ENCODE results near the gene RIMS1.

The RIMS1 gene

GRCh38 chr6:72267470-72267869 lies 381.1 kb downstream of the RIMS1 start:
- FAIRE-seq (no peak), DNase-seq (ENCODE audit: insufficient read length, low spot score) (no peak)
- TF ChIP-seq POLR2A (IDR thresholded peaks at IDR 0.05; ENCODE audit: low read depth, low read length), result no peak

DNA sequence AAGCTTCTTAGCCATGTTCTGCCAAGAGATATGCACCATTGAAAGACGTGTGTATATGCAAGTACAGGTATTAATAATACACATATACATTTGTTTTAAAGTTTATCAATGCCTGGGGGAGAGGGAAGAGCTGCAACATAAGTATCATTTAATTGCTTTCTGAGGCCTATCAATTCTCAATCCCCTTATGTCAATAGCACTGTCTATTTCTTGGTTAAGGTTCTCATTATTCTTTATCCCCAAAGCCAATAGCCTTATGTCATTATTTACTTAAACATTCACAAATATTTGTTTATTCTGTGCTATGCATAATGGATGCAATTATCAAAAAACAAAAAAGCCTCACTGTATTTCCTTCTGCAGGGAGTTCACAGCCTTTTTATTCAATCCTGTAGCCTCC lies 385.2 kb downstream of the RIMS1 start:
- no peak for FAIRE-seq
- TF ChIP-seq POLR2A (IDR thresholded peaks at IDR 0.05; ENCODE audit: low read depth, low read length), result no peak
- no peak for DNase-seq (ENCODE audit: insufficient read length, low spot score)

- DNase-seq (ENCODE audit: insufficient read length, low spot score) (no peak), FAIRE-seq (no peak)
- TF ChIP-seq POLR2A (IDR thresholded peaks at IDR 0.05; ENCODE audit: low read depth, low read length), result no peak
Observed at GRCh38 chr6:72272958-72273357, 386.6 kb downstream of the RIMS1 start.

DNA sequence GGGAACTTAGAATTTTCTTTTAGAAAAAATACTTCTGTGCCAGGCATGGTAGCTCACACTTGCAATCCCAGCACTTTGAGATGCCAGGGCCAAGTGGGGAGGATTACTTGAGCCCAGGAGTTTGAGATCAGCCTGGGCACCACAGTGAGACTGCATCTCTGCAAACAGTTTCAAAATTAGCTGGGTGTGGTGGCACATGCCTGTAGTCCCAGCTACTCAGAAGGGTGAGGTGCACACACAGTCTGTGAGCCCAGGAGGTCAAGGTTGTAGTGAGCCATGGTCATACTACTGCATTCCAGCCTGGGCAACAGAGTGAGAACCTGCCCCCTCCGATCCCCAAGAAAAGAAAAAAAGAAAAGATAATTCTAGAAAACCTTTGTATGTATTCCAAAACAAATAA lies 389.5 kb downstream of the RIMS1 start:
- DNase-seq (ENCODE audit: insufficient read length, low spot score) (no peak), FAIRE-seq (no peak)
- no peak for TF ChIP-seq POLR2A (IDR thresholded peaks at IDR 0.05; ENCODE audit: low read depth, low read length)

- TF ChIP-seq POLR2A (IDR thresholded peaks at IDR 0.05; ENCODE audit: low read depth, low read length), result no peak
- FAIRE-seq, result no peak
- DNase-seq (ENCODE audit: insufficient read length, low spot score), result no peak
Observed at GRCh38 chr6:72282201-72282600, 395.9 kb downstream of the RIMS1 start.

DNA sequence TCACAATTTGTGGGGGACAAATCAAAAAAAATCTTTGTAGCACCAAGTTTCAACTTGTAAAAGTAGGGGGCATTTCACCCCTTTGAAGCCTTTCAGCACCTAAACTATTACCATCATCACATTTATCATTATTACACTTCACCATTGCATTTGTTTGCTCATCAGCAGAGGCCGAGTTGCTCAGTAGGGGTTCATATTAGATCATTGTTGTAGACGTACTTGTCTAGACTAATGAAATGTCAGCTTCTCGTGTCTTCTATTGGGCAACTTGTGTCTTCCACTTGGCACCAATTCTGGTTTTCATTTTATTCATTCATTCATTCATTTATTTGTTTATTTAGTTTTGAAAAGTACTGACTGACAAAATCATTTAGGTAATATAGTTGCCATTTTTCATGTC lies 397.2 kb downstream of the RIMS1 start:
- FAIRE-seq (no peak), DNase-seq (ENCODE audit: insufficient read length, low spot score) (no peak)
- no peak for TF ChIP-seq POLR2A (IDR thresholded peaks at IDR 0.05; ENCODE audit: low read depth, low read length)

DNA sequence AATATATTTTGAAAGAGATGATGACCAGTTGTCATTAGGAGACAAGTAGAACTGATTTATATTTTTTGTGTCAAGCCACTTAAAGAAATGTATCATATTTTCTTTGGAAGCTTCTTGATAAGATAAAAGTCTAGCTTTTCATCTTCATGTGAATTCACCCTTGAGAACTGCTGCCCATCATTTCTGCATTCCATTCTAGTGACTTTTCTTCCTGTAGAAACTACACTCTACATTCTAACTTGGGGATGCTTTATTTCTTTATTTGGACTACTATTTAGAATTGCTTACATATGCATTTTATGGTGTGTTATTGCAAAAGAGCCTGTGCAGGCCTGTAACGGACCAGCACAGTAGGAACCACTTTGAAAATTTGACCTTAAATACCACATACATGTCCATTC lies 400.6 kb downstream of the RIMS1 start:
- FAIRE-seq, result peak; percentile 86

GRCh38 chr6:72287801-72288200 lies 401.5 kb downstream of the RIMS1 start:
- no peak for FAIRE-seq
- no peak for TF ChIP-seq POLR2A (IDR thresholded peaks at IDR 0.05; ENCODE audit: low read depth, low read length)
- DNase-seq (ENCODE audit: insufficient read length, low spot score), result no peak

More for the DNA sequence above, 400.6 kb downstream of the RIMS1 start:
- DNase-seq (ENCODE audit: insufficient read length, low spot score), result peak; percentile 7
- TF ChIP-seq POLR2A (IDR thresholded peaks at IDR 0.05; ENCODE audit: low read depth, low read length), result no peak

DNA sequence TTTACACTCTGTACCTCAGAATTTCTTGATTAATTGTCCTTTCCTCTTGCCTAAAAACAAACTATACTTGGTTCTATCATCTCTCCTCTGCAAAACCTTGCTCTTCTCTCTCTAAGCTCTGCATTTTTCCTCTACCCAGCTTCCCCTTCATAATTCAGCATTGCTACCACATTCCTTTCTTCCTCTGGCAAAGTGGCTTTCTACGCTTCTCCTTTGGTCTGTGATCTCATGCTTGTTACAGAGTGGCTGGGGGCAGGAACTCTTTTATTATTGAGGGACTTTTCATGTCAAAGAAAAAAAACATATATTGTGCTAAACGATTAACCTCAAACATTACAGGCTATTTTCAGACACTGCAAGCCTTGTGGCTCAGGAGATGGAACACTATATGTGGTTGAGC lies 402.2 kb downstream of the RIMS1 start:
- no peak for TF ChIP-seq POLR2A (IDR thresholded peaks at IDR 0.05; ENCODE audit: low read depth, low read length)
- no peak for FAIRE-seq
- DNase-seq (ENCODE audit: insufficient read length, low spot score), result no peak

DNA sequence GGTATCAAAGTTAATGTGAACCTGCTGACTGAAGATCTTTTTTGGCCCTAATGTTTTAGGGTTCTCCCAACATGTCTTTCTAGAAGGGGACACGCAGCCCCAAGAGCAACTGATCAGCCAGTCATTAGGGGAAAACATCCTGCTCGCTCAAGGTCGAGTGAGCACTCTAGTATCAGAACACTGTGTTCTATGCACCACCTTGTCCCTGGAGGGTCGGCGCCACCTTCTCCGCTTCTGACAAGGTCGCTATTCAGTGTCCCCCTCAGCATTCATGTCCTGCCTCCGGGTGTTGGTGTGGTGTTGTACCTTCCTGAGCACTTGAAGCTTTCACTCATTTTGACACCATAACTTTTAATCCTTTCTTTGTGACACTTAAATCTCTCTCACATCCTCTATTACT lies 404.3 kb downstream of the RIMS1 start:
- no peak for DNase-seq (ENCODE audit: insufficient read length, low spot score)
- FAIRE-seq, result no peak
- no peak for TF ChIP-seq POLR2A (IDR thresholded peaks at IDR 0.05; ENCODE audit: low read depth, low read length)

- DNase-seq (ENCODE audit: insufficient read length, low spot score) (no peak), FAIRE-seq (no peak)
Observed at GRCh38 chr6:72296375-72296774, 410.0 kb downstream of the RIMS1 start.

GRCh38 chr6:72305971-72306370 lies 419.6 kb downstream of the RIMS1 start:
- no peak for DNase-seq (ENCODE audit: insufficient read length, low spot score)
- no peak for TF ChIP-seq POLR2A (IDR thresholded peaks at IDR 0.05; ENCODE audit: low read depth, low read length)
- FAIRE-seq, result no peak

More at GRCh38 chr6:72296375-72296774, 410.0 kb downstream of the RIMS1 start:
- no peak for TF ChIP-seq POLR2A (IDR thresholded peaks at IDR 0.05; ENCODE audit: low read depth, low read length)

DNA sequence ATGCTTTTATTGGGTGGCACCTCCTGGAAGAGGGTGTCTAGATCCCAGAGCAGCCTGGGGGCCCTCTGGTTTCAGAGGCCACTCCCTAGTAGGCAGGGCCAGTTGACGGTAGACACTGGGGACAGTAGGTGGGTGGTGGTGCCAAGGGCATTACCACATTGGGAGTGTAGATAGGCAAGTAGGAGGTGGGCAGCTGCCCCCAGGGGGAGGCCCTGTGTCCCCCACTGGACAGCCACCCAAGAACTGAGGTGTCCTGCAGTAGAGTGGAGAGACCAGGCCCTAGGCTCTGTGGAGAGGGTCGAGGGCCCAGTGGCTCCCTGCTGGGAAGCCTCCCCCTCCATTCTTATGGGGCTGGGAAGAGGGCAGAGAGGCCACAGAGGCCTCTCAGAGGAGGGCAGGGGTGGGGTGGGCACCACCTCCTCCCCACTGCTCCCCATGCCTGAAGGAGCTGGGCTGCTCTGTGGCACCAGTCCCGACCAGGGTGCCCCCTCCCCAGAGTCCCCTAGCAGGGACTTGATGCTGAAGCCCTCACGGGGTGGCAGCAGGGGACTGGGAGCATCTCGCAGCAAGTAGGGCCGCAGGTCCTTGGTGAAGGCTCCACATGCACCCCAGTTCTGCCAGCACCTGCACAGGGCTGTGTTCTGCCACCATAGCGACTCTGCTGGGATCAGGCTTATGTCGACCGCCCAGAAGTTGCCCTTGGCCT lies 430.5 kb downstream of the RIMS1 start:
- DNase-seq (ENCODE audit: insufficient read length, low spot score) (no peak), FAIRE-seq (no peak)
- no peak for TF ChIP-seq POLR2A (IDR thresholded peaks at IDR 0.05; ENCODE audit: low read depth, low read length)

- TF ChIP-seq POLR2A (IDR thresholded peaks at IDR 0.05; ENCODE audit: low read depth, low read length), result no peak
- no peak for DNase-seq (ENCODE audit: insufficient read length, low spot score)
- FAIRE-seq, result peak; percentile 83
Observed at GRCh38 chr6:72321788-72322187, 435.4 kb downstream of the RIMS1 start.

GRCh38 chr6:72322771-72323170 lies 436.4 kb downstream of the RIMS1 start:
- no peak for FAIRE-seq
- no peak for DNase-seq (ENCODE audit: insufficient read length, low spot score)
- no peak for TF ChIP-seq POLR2A (IDR thresholded peaks at IDR 0.05; ENCODE audit: low read depth, low read length)

DNA sequence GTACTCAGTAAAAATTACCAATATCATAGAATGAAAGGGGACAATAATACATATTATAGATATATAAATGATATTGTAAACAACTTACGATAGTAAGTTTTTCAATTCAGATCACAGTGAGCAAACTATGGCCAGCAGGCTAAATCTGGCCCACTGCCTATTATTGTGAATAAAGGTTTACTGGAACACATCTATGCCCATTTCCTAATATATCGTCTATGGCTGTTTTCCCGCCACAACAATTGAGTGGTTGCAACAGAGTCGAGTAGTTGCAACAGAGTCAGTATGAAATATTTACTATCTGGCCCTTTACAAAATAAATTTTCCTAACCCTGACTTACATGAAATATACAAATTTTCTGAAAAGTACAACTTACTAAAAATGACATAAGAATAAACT lies 438.2 kb downstream of the RIMS1 start:
- DNase-seq (ENCODE audit: insufficient read length, low spot score) (no peak), FAIRE-seq (no peak)
- no peak for TF ChIP-seq POLR2A (IDR thresholded peaks at IDR 0.05; ENCODE audit: low read depth, low read length)
